ENCODE measurements around the gene BCAS3.

The BCAS3 gene

GRCh38 chr17:61420052-61420451 lies 742.4 kb downstream of the BCAS3 start:
- Histone ChIP-seq H3K4me1 (ENCODE audit: control extremely low read depth in 1 of 4, control insufficient read depth in 4 of 4, insufficient read depth in 4 of 4, low read length in 3 of 4) (peaks cover 0 to 8% (median 2%) of the 10 kb centered on the region in 4 experiments), H3K27me3 (replicated peaks in 2 of 5; ENCODE audit: control insufficient read depth in 4 of 5, insufficient read depth in 5 of 5, low read length in 4 of 5) (peaks cover 5 to 64% (median 33%) of the 10 kb centered on the region in 5 experiments), H3K36me3 (ENCODE audit: control insufficient read depth in 4 of 4, insufficient read depth in 4 of 4, low read length in 3 of 4) (no peaks in the 10 kb centered on the region), H3K4me3 (ENCODE audit: control insufficient read depth in 1 of 7, extremely low read depth in 1 of 7, insufficient read depth in 4 of 7, low read depth in 2 of 7, low read length in 6 of 7) (no peak overlapping the region), H3K9me3 (ENCODE audit: control extremely low read depth in 1 of 5, control insufficient read depth in 4 of 5, insufficient read depth in 2 of 5, low read depth in 1 of 5, low read length in 4 of 5) (peaks cover 0 to 1% (median 0%) of the 10 kb centered on the region in 5 experiments), H3K27ac (ENCODE audit: insufficient read depth in 1 of 2, low read depth in 1 of 2, low read length in 2 of 2, poor library complexity in 1 of 2, severe bottlenecking in 2 of 2) (no peak overlapping the region)
- POLR2A ChIA-PET: interaction anchor here (0.6 kb wide), 1 partner anchor 189 kb away, joined by 3 read pairs; no protein-coding TSS in a partner anchor
- DNase-seq: no peak
- CTCF ChIA-PET: interaction anchor here (1.8 kb wide), 1 partner anchor 130 kb away, joined by 5 read pairs; no protein-coding TSS in a partner anchor
- 87% methylated on average over 3 of the region's 4 CpGs for WGBS (ENCODE audit: insufficient coverage)

- ChIA-PET POLR2A (interaction anchor here (0.6 kb wide), 1 partner anchor 27 kb away, joined by 5 read pairs; no protein-coding TSS in a partner anchor), CTCF (interaction anchor here (0.6 to 1.8 kb wide), 4 partner anchors 8 to 130 kb away, joined by 3 to 5 read pairs (median 3); no protein-coding TSS in a partner anchor)
- DNase-seq: no peak
- H3K9me3 ChIP-seq (ENCODE audit: control extremely low read depth in 1 of 5, control insufficient read depth in 4 of 5, insufficient read depth in 2 of 5, low read depth in 1 of 5, low read length in 4 of 5): peaks cover 0 to 1% (median 0%) of the 10 kb centered on the region in 5 experiments
- H3K36me3 ChIP-seq (ENCODE audit: control insufficient read depth in 4 of 4, insufficient read depth in 4 of 4, low read length in 3 of 4): no peaks in the 10 kb centered on the region
- H3K27me3 ChIP-seq (replicated peaks in 2 of 5; ENCODE audit: control insufficient read depth in 4 of 5, insufficient read depth in 5 of 5, low read length in 4 of 5): peaks cover 5 to 63% (median 30%) of the 10 kb centered on the region in 5 experiments
- WGBS (ENCODE audit: insufficient coverage): 94% methylated on average over 2 of the region's 4 CpGs
- no peak overlapping the region for H3K4me3 ChIP-seq (ENCODE audit: control insufficient read depth in 1 of 7, extremely low read depth in 1 of 7, insufficient read depth in 4 of 7, low read depth in 2 of 7, low read length in 6 of 7)
- H3K27ac ChIP-seq (ENCODE audit: insufficient read depth in 1 of 2, low read depth in 1 of 2, low read length in 2 of 2, poor library complexity in 1 of 2, severe bottlenecking in 2 of 2): no peak overlapping the region
- peaks cover 0 to 8% (median 2%) of the 10 kb centered on the region in 4 experiments for H3K4me1 ChIP-seq (ENCODE audit: control extremely low read depth in 1 of 4, control insufficient read depth in 4 of 4, insufficient read depth in 4 of 4, low read length in 3 of 4)
Observed at GRCh38 chr17:61420745-61421398, 743.2 kb downstream of the BCAS3 start.

GRCh38 chr17:61421460-61421859 lies 743.8 kb downstream of the BCAS3 start:
- Histone ChIP-seq H3K9me3 (ENCODE audit: control extremely low read depth in 1 of 5, control insufficient read depth in 4 of 5, insufficient read depth in 2 of 5, low read depth in 1 of 5, low read length in 4 of 5) (peaks cover 0 to 1% (median 0%) of the 10 kb centered on the region in 5 experiments), H3K4me3 (ENCODE audit: control insufficient read depth in 1 of 7, extremely low read depth in 1 of 7, insufficient read depth in 4 of 7, low read depth in 2 of 7, low read length in 6 of 7) (no peak overlapping the region), H3K4me1 (ENCODE audit: control extremely low read depth in 1 of 4, control insufficient read depth in 4 of 4, insufficient read depth in 4 of 4, low read length in 3 of 4) (peaks cover 0 to 8% (median 2%) of the 10 kb centered on the region in 4 experiments), H3K36me3 (ENCODE audit: control insufficient read depth in 4 of 4, insufficient read depth in 4 of 4, low read length in 3 of 4) (no peaks in the 10 kb centered on the region), H3K27me3 (replicated peaks in 2 of 5; ENCODE audit: control insufficient read depth in 4 of 5, insufficient read depth in 5 of 5, low read length in 4 of 5) (peaks cover 5 to 66% (median 32%) of the 10 kb centered on the region in 5 experiments), H3K27ac (ENCODE audit: insufficient read depth in 1 of 2, low read depth in 1 of 2, low read length in 2 of 2, poor library complexity in 1 of 2, severe bottlenecking in 2 of 2) (no peak overlapping the region)
- no peak for DNase-seq
- ChIA-PET CTCF (interaction anchor here (0.7 to 1.2 kb wide), 2 partner anchors 9 to 11 kb away, joined by 3 read pairs; no protein-coding TSS in a partner anchor), POLR2A (interaction anchor here (0.6 kb wide), 1 partner anchor 26 kb away, joined by 5 read pairs; no protein-coding TSS in a partner anchor)
- 92% methylated on average over 2 of the region's 4 CpGs for WGBS (ENCODE audit: insufficient coverage)

- CTCF ChIA-PET: no interaction called here
- no peak overlapping the region for H3K4me3 ChIP-seq (ENCODE audit: control insufficient read depth in 1 of 7, extremely low read depth in 1 of 7, insufficient read depth in 4 of 7, low read depth in 2 of 7, low read length in 6 of 7)
- no peak for DNase-seq
- no peaks in the 10 kb centered on the region for H3K36me3 ChIP-seq (ENCODE audit: control insufficient read depth in 4 of 4, insufficient read depth in 4 of 4, low read length in 3 of 4)
- POLR2A ChIA-PET: no interaction called here
- H3K9me3 ChIP-seq (ENCODE audit: control extremely low read depth in 1 of 5, control insufficient read depth in 4 of 5, insufficient read depth in 2 of 5, low read depth in 1 of 5, low read length in 4 of 5): peaks cover 0 to 1% (median 0%) of the 10 kb centered on the region in 5 experiments
- peaks cover 0 to under 1% (median 0%) of the 10 kb centered on the region in 4 experiments for H3K4me1 ChIP-seq (ENCODE audit: control extremely low read depth in 1 of 4, control insufficient read depth in 4 of 4, insufficient read depth in 4 of 4, low read length in 3 of 4)
- WGBS (ENCODE audit: insufficient coverage): 100% methylated on average over 1 of the region's 5 CpGs
- peaks cover 5 to 66% (median 32%) of the 10 kb centered on the region in 5 experiments for H3K27me3 ChIP-seq (replicated peaks in 2 of 5; ENCODE audit: control insufficient read depth in 4 of 5, insufficient read depth in 5 of 5, low read length in 4 of 5)
- H3K27ac ChIP-seq (ENCODE audit: insufficient read depth in 1 of 2, low read depth in 1 of 2, low read length in 2 of 2, poor library complexity in 1 of 2, severe bottlenecking in 2 of 2): no peak overlapping the region
Observed at GRCh38 chr17:61422116-61422799, 744.6 kb downstream of the BCAS3 start.

GRCh38 chr17:61422869-61423268 lies 745.2 kb downstream of the BCAS3 start:
- no peaks in the 10 kb centered on the region for H3K4me1 ChIP-seq (ENCODE audit: control extremely low read depth in 1 of 4, control insufficient read depth in 4 of 4, insufficient read depth in 4 of 4, low read length in 3 of 4)
- no peaks in the 10 kb centered on the region for H3K36me3 ChIP-seq (ENCODE audit: control insufficient read depth in 4 of 4, insufficient read depth in 4 of 4, low read length in 3 of 4)
- H3K27me3 ChIP-seq (replicated peaks in 2 of 5; ENCODE audit: control insufficient read depth in 4 of 5, insufficient read depth in 5 of 5, low read length in 4 of 5): peaks cover 5 to 70% (median 32%) of the 10 kb centered on the region in 5 experiments
- no peak overlapping the region for H3K27ac ChIP-seq (ENCODE audit: insufficient read depth in 1 of 2, low read depth in 1 of 2, low read length in 2 of 2, poor library complexity in 1 of 2, severe bottlenecking in 2 of 2)
- H3K4me3 ChIP-seq (ENCODE audit: control insufficient read depth in 1 of 7, extremely low read depth in 1 of 7, insufficient read depth in 4 of 7, low read depth in 2 of 7, low read length in 6 of 7): no peak overlapping the region
- no peak for DNase-seq
- ChIA-PET CTCF (no interaction called here), POLR2A (no interaction called here)
- WGBS (ENCODE audit: insufficient coverage): 50% methylated on average over 2 of the region's 2 CpGs
- H3K9me3 ChIP-seq (ENCODE audit: control extremely low read depth in 1 of 5, control insufficient read depth in 4 of 5, insufficient read depth in 2 of 5, low read depth in 1 of 5, low read length in 4 of 5): peaks cover 0 to 1% (median 0%) of the 10 kb centered on the region in 5 experiments

- 94% methylated on average over 7 of the region's 10 CpGs for WGBS (ENCODE audit: insufficient coverage)
- no peak for DNase-seq
- CTCF ChIA-PET: interaction anchor here (0.9 kb wide), 1 partner anchor 11 kb away, joined by 3 read pairs; no protein-coding TSS in a partner anchor
- POLR2A ChIA-PET: no interaction called here
- peaks cover 0 to 1% (median 0%) of the 10 kb centered on the region in 5 experiments for H3K9me3 ChIP-seq (ENCODE audit: control extremely low read depth in 1 of 5, control insufficient read depth in 4 of 5, insufficient read depth in 2 of 5, low read depth in 1 of 5, low read length in 4 of 5)
- peaks cover 5 to 68% (median 26%) of the 10 kb centered on the region in 5 experiments for H3K27me3 ChIP-seq (replicated peaks in 2 of 5; ENCODE audit: control insufficient read depth in 4 of 5, insufficient read depth in 5 of 5, low read length in 4 of 5)
- no peak overlapping the region for H3K4me3 ChIP-seq (ENCODE audit: control insufficient read depth in 1 of 7, extremely low read depth in 1 of 7, insufficient read depth in 4 of 7, low read depth in 2 of 7, low read length in 6 of 7)
- H3K4me1 ChIP-seq (ENCODE audit: control extremely low read depth in 1 of 4, control insufficient read depth in 4 of 4, insufficient read depth in 4 of 4, low read length in 3 of 4): no peaks in the 10 kb centered on the region
- no peak overlapping the region for H3K27ac ChIP-seq (ENCODE audit: insufficient read depth in 1 of 2, low read depth in 1 of 2, low read length in 2 of 2, poor library complexity in 1 of 2, severe bottlenecking in 2 of 2)
- no peaks in the 10 kb centered on the region for H3K36me3 ChIP-seq (ENCODE audit: control insufficient read depth in 4 of 4, insufficient read depth in 4 of 4, low read length in 3 of 4)
Observed at GRCh38 chr17:61423967-61424649, 746.5 kb downstream of the BCAS3 start.

Data from common myeloid progenitor, CD34-positive (primary cell).